ENCODE measurements around the gene UST. TPM values are rescaled to one million over a fixed set of nuclear protein-coding genes. Genes with fewer than 3 reads are reported as not detected.
A peak's percentile ranks its signal among the peaks of the same experiment; 100 is the strongest.

Gene UST
- total RNA-seq, 2 donors from 2014 or later = 3.5 to 6.5 TPM

GRCh38 chr6:148881593-148882311, 134.9 kb downstream of the UST start:
- ATAC-seq = no peak
- intact Hi-C loops (cut with DNase I) = no loop called here
- no peak for DNase-seq

- ATAC-seq (no peak), DNase-seq (no peak)
- intact Hi-C loops (cut with DNase I) = no loop called here
These were observed 136.4 kb downstream of the UST start for GRCh38 chr6:148883270-148883669.

- no peak for DNase-seq
- no peak for ATAC-seq
- intact Hi-C loops (cut with DNase I) = no loop called here
These were observed 137.6 kb downstream of the UST start for GRCh38 chr6:148884461-148884860.

- ATAC-seq (no peak), DNase-seq (no peak)
- intact Hi-C loops (cut with DNase I) = no loop called here
These were observed 138.5 kb downstream of the UST start for GRCh38 chr6:148885136-148885865.

GRCh38 chr6:148885925-148886845, 139.4 kb downstream of the UST start:
- ATAC-seq = no peak
- intact Hi-C loops (cut with DNase I) = no loop called here

GRCh38 chr6:148887181-148887580, 140.4 kb downstream of the UST start:
- peak in 1 of 2 donors; percentile 32 for ATAC-seq
- DNase-seq = no peak
- intact Hi-C loops (cut with DNase I) = no loop called here

More at GRCh38 chr6:148885925-148886845, 139.4 kb downstream of the UST start:
- DNase-seq = no peak

- ATAC-seq (peak in 1 of 2 donors; percentile 21), DNase-seq (no peak)
- intact Hi-C loops (cut with DNase I) = no loop called here
These were observed 142.0 kb downstream of the UST start for GRCh38 chr6:148888856-148889255.

GRCh38 chr6:148890096-148890495, 143.3 kb downstream of the UST start:
- peak; percentile 53 to 56 for ATAC-seq
- intact Hi-C loops (cut with DNase I) = no loop called here
- DNase-seq = no peak

- no peak for ATAC-seq
- intact Hi-C loops (cut with DNase I) = no loop called here
- DNase-seq = no peak
These were observed 144.0 kb downstream of the UST start for GRCh38 chr6:148890652-148891404.

GRCh38 chr6:148891405-148891783, 144.6 kb downstream of the UST start:
- no peak for ATAC-seq

GRCh38 chr6:148892247-148892646, 145.4 kb downstream of the UST start:
- DNase-seq = no peak
- no peak for ATAC-seq
- intact Hi-C loops (cut with DNase I) = no loop called here

More at GRCh38 chr6:148891405-148891783, 144.6 kb downstream of the UST start:
- intact Hi-C loops (cut with DNase I) = no loop called here
- no peak for DNase-seq

- no peak for DNase-seq
- intact Hi-C loops (cut with DNase I) = no loop called here
- no peak for ATAC-seq
These were observed 146.2 kb downstream of the UST start for GRCh38 chr6:148893073-148893472.

- intact Hi-C loops (cut with DNase I) = no loop called here
- DNase-seq = no peak
- ATAC-seq = no peak
These were observed 146.7 kb downstream of the UST start for GRCh38 chr6:148893481-148893880.

- ATAC-seq (no peak), DNase-seq (no peak)
- intact Hi-C loops (cut with DNase I) = no loop called here
These were observed 151.7 kb downstream of the UST start for GRCh38 chr6:148898376-148899014.

- intact Hi-C loops (cut with DNase I) = no loop called here
- ATAC-seq (no peak), DNase-seq (no peak)
These were observed 158.4 kb downstream of the UST start for GRCh38 chr6:148904896-148905870.

- no peak for ATAC-seq
- intact Hi-C loops (cut with DNase I) = no loop called here
- no peak for DNase-seq
These were observed 159.1 kb downstream of the UST start for GRCh38 chr6:148905901-148906300.

GRCh38 chr6:148906386-148906785, 159.6 kb downstream of the UST start:
- DNase-seq = no peak
- intact Hi-C loops (cut with DNase I) = no loop called here
- no peak for ATAC-seq
